ENCODE results near the gene ENO3. TPM values are rescaled to one million over a fixed set of nuclear protein-coding genes. Genes with fewer than 3 reads are reported as not detected.

ENO3 gene
- total RNA-seq, 1 experiment from 2014 or later = 23.4 TPM

DNA sequence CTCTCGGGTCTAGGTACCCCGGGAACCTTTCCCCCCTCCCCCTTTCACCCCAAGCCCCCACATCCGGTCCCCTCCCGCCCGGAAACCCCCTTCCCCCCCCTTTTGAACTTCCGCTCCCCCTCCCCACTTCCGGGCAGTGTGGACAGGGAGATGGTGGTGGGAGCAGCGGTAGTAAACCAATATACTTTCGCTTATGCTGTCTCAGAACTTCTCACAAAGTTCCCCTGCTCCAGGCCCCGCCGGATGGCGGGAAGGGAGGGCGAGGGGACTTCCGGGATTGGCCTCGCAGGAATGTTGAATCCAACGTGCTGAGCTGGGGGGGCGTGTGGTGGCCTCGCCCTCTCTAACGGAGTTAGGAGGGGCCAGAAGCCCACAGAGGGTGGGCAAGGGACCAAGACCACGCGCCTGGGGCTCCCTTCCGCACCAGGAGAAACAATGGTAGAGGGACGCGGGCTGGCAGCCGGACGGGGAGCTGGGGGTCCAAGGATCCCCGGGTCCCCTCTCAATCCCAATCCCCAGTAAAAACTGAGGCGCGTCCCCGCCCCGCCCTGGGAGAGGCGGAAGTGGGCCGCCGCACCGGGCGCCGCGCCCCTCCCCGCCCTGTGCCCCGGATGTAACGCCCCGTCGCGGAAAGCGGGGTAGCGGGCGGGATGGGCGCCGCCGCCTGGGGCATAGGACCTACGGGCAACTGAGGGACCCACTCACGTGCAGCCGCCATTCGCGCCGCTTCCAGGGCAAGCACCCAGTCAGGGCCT lies 3.3 kb upstream of the ENO3 start:
- in situ Hi-C loops (cut with HindIII; ENCODE audit: low pct_unique_long_range_greater_than_20kb, low sequenced_read_pairs) = no loop called here
- H3K27me3 ChIP-seq (ENCODE audit: control insufficient read depth, insufficient read depth, low read length) = no peaks in the 10 kb centered on the region
- H3K4me3 ChIP-seq (ENCODE audit: low read depth in 2 of 2, low read length in 2 of 2) = peak overlapping the region; percentile 83 to 85
- DNase-seq (ENCODE audit: low read depth, low spot score) (no peak), ATAC-seq (peak; percentile 27)
- intact Hi-C loops (cut with micrococcal nuclease; ENCODE audit: unreplicated experiment) = no loop called here
- ChIA-PET POLR2A (interaction anchor here (0.6 to 1.0 kb wide), 3 partner anchors 18 to 999 kb away, joined by 3 to 11 read pairs (median 8); no protein-coding TSS in a partner anchor), CTCF (no interaction called here)
- peaks cover 41% of the 10 kb centered on the region for H3K4me1 ChIP-seq (ENCODE audit: control insufficient read depth, insufficient read depth, low read length)
- H3K9me3 ChIP-seq (ENCODE audit: control insufficient read depth, insufficient read depth, low read depth, low read length) = no peaks in the 10 kb centered on the region
- H3K27ac ChIP-seq (ENCODE audit: low read length) = peak overlapping the region; percentile 94
- no TSS peak for BruUV-seq (replicated peaks)
- peaks cover 6% of the 10 kb centered on the region for H3K36me3 ChIP-seq (ENCODE audit: control insufficient read depth, insufficient read depth, low read length)
- TF ChIP-seq TCF7L2 (IDR thresholded peaks at IDR 0.05; ENCODE audit: low read depth, low read length) = no peak
- no peak for TF ChIP-seq SIN3A (IDR thresholded peaks at IDR 0.05; ENCODE audit: borderline replicate concordance, insufficient read depth, low read depth, low read length)
- TF ChIP-seq POLR2AphosphoS5 (IDR thresholded peaks at IDR 0.05; ENCODE audit: low read depth, low read length) = peak; percentile 46
- TF ChIP-seq, protein P1, sequence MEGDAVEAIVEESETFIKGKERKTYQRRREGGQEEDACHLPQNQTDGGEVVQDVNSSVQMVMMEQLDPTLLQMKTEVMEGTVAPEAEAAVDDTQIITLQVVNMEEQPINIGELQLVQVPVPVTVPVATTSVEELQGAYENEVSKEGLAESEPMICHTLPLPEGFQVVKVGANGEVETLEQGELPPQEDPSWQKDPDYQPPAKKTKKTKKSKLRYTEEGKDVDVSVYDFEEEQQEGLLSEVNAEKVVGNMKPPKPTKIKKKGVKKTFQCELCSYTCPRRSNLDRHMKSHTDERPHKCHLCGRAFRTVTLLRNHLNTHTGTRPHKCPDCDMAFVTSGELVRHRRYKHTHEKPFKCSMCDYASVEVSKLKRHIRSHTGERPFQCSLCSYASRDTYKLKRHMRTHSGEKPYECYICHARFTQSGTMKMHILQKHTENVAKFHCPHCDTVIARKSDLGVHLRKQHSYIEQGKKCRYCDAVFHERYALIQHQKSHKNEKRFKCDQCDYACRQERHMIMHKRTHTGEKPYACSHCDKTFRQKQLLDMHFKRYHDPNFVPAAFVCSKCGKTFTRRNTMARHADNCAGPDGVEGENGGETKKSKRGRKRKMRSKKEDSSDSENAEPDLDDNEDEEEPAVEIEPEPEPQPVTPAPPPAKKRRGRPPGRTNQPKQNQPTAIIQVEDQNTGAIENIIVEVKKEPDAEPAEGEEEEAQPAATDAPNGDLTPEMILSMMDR (IDR thresholded peaks at IDR 0.05) = no peak
- TF ChIP-seq, protein P2, sequence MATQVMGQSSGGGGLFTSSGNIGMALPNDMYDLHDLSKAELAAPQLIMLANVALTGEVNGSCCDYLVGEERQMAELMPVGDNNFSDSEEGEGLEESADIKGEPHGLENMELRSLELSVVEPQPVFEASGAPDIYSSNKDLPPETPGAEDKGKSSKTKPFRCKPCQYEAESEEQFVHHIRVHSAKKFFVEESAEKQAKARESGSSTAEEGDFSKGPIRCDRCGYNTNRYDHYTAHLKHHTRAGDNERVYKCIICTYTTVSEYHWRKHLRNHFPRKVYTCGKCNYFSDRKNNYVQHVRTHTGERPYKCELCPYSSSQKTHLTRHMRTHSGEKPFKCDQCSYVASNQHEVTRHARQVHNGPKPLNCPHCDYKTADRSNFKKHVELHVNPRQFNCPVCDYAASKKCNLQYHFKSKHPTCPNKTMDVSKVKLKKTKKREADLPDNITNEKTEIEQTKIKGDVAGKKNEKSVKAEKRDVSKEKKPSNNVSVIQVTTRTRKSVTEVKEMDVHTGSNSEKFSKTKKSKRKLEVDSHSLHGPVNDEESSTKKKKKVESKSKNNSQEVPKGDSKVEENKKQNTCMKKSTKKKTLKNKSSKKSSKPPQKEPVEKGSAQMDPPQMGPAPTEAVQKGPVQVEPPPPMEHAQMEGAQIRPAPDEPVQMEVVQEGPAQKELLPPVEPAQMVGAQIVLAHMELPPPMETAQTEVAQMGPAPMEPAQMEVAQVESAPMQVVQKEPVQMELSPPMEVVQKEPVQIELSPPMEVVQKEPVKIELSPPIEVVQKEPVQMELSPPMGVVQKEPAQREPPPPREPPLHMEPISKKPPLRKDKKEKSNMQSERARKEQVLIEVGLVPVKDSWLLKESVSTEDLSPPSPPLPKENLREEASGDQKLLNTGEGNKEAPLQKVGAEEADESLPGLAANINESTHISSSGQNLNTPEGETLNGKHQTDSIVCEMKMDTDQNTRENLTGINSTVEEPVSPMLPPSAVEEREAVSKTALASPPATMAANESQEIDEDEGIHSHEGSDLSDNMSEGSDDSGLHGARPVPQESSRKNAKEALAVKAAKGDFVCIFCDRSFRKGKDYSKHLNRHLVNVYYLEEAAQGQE (IDR thresholded peaks at IDR 0.05; ENCODE audit: insufficient read depth in 1 of 2, low read depth in 2 of 2, low read length in 1 of 2) = no peak

DNA sequence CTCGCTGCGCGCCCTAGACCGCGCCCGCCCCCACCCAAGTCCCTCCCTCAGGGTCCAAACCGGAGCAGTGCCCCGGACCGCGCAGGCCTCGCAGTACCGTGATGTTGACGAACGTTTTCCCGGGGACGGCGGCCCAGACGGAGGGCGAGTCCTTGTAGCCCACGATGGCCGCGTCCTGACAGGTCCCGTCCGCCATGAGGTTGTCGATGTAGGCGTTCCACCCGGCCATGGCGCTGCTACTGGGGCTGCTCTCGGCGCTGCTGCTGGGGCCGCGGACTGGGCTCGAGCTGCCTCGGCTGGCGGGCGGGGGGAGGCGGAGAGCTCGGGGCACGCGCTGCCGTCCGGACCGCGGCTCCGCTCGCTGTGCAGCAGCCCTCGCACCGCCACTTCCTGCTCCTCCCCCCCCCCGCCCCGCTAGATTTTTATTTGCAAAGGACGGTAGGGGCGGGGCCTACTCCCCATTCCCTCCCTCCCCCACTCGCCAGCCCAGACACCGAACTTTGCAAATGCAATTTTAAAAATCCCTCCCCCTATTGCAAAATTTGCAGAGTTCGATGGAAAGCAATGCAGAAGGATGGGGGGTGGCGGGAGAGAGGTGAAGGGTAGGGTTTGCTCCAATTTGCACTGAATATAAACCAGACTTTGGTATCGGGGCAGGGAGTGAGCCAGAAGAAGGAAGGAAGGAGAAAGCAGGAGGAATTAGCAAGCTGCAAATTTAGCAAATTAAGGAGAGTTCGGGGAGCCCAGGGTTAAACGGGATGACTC lies 2.6 kb upstream of the ENO3 start, which contains the start of gene PFN1:
Gene PFN1, minus strand, starts transcription at position 365 of the 765 bp plus-strand sequence. Its CDS starts 136 bp downstream, at position 229.
- ChIA-PET CTCF (no interaction called here), POLR2A (interaction anchor here (0.6 to 1.1 kb wide), 3 partner anchors 19 to 1000 kb away, joined by 4 to 11 read pairs (median 8); partner anchors contain the start of gene SPAG7)
- Histone ChIP-seq H3K27ac (ENCODE audit: low read length) (peak within 1 kb of the TSS; percentile 94), H3K9me3 (ENCODE audit: control insufficient read depth, insufficient read depth, low read depth, low read length) (no peaks in the 10 kb centered on the region), H3K4me3 (ENCODE audit: low read depth in 2 of 2, low read length in 2 of 2) (peak within 1 kb of the TSS; percentile 83 to 85), H3K36me3 (ENCODE audit: control insufficient read depth, insufficient read depth, low read length) (peaks cover 6% of the 10 kb centered on the region), H3K4me1 (ENCODE audit: control insufficient read depth, insufficient read depth, low read length) (peaks cover 35% of the 10 kb centered on the region), H3K27me3 (ENCODE audit: control insufficient read depth, insufficient read depth, low read length) (no peaks in the 10 kb centered on the region)
- BruUV-seq (replicated peaks) = no TSS peak
- in situ Hi-C loops (cut with HindIII; ENCODE audit: low pct_unique_long_range_greater_than_20kb, low sequenced_read_pairs) = no loop called here
- DNase-seq (ENCODE audit: low read depth, low spot score) (no peak), ATAC-seq (peak; percentile 40)
- intact Hi-C loops (cut with micrococcal nuclease; ENCODE audit: unreplicated experiment) = no loop called here
- TF ChIP-seq TCF7L2 (IDR thresholded peaks at IDR 0.05; ENCODE audit: low read depth, low read length) (no peak), POLR2AphosphoS5 (IDR thresholded peaks at IDR 0.05; ENCODE audit: low read depth, low read length) (peak; percentile 70), SIN3A (IDR thresholded peaks at IDR 0.05; ENCODE audit: borderline replicate concordance, insufficient read depth, low read depth, low read length) (0 out of 2 replicates have a peak, but pooled peaks have one; percentile 80)
- TF ChIP-seq, protein P2 (IDR thresholded peaks at IDR 0.05; ENCODE audit: insufficient read depth in 1 of 2, low read depth in 2 of 2, low read length in 1 of 2) = 0 out of 4 replicates have a peak, but pooled peaks of 1 of the 2 experiments have one; percentile 10
- TF ChIP-seq, protein P1 (IDR thresholded peaks at IDR 0.05) = no peak

Measured in Panc1 (cell line).